HepG2 (cell line): ENCODE data around the gene ELL. TPM values are rescaled to one million over a fixed set of nuclear protein-coding genes. Genes with fewer than 3 reads are reported as not detected.
A peak's percentile ranks its signal among the peaks of the same experiment; 100 is the strongest.

ENCODE experiments used
- BRF2 ChIP-seq: sonication (generic); formaldehyde crosslinking; IDR thresholded peaks from 2 replicates; pipeline ENCODE4 v1.8.1; 2022; ENCODE audit warnings: mild to moderate bottlenecking, missing genetic modification reagents
- CSRNP1 ChIP-seq: sonication (generic); formaldehyde crosslinking; IDR thresholded peaks from 2 replicates; pipeline ENCODE4 v1.8.1; 2023; ENCODE audit warnings: mild to moderate bottlenecking, missing genetic modification reagents
- ESRRA ChIP-seq: sonication (generic); formaldehyde crosslinking; IDR thresholded peaks from 2 replicates; pipeline ENCODE4 v1.5.1; 2020; ENCODE audit warnings: mild to moderate bottlenecking, low read depth, missing genetic modification reagents
- GZF1 ChIP-seq: sonication (generic); formaldehyde crosslinking; IDR thresholded peaks from 2 replicates; pipeline ENCODE4 v1.5.1; 2020; ENCODE audit warnings: mild to moderate bottlenecking, missing genetic modification reagents
- IKZF5 ChIP-seq: IDR thresholded peaks from 2 replicates; pipeline ENCODE4 v1.6.1; 2018; ENCODE audit warnings: missing genetic modification reagents, mild to moderate bottlenecking, missing compliant biosample characterization
- KDM2A ChIP-seq: sonication (generic); formaldehyde crosslinking; IDR thresholded peaks from 2 replicates; pipeline ENCODE4 v1.4.0; 2020; ENCODE audit warnings: low read depth, missing genetic modification reagents, borderline replicate concordance
- KDM5B ChIP-seq: sonication (generic); formaldehyde crosslinking; IDR thresholded peaks from 2 replicates; pipeline ENCODE4 v1.4.0; 2020; ENCODE audit warnings: missing genetic modification reagents, mild to moderate bottlenecking, borderline replicate concordance
- NRL ChIP-seq: sonication (generic); formaldehyde crosslinking; IDR thresholded peaks from 2 replicates; pipeline ENCODE4 v1.5.0; 2020; ENCODE audit warnings: missing genetic modification reagents, mild to moderate bottlenecking, moderate library complexity, borderline replicate concordance
- RBM22 ChIP-seq: fragments of 200-400 bp; formaldehyde crosslinking; optimal IDR thresholded peaks from 2 replicates; pipeline ENCODE3; 2017; ENCODE audit warnings: mild to moderate bottlenecking, low read length, moderate library complexity
- REPIN1 ChIP-seq: sonication (generic); formaldehyde crosslinking; IDR thresholded peaks from 2 replicates; pipeline ENCODE4 v1.8.0; 2022; ENCODE audit warnings: missing genetic modification reagents, low read depth, mild to moderate bottlenecking, borderline replicate concordance
- RORA ChIP-seq: sonication (generic); formaldehyde crosslinking; IDR thresholded peaks from 2 replicates; pipeline ENCODE4 v1.5.0; 2020; ENCODE audit warnings: mild to moderate bottlenecking, missing genetic modification reagents, moderate library complexity
- SAP130 ChIP-seq: IDR thresholded peaks from 2 replicates; pipeline ENCODE4 v1.6.1; 2016; ENCODE audit warnings: low read depth
- SKIL ChIP-seq: sonication (generic); formaldehyde crosslinking; IDR thresholded peaks from 2 replicates; pipeline ENCODE4 v1.8.0; 2022; ENCODE audit warnings: missing genetic modification reagents, mild to moderate bottlenecking, moderate library complexity, borderline replicate concordance
- SP1 ChIP-seq, 2 experiments: fragments of 450-650 bp in 1 of 2; sonication (generic) in 1 of 2; formaldehyde crosslinking in 1 of 2; IDR thresholded peaks; 2 replicates each; pipeline versions ENCODE4 v1.4.0 to v1.6.1; 2016 to 2020; ENCODE audit warnings: missing genetic modification reagents in 1 of 2
- TBX2 ChIP-seq: sonication (generic); formaldehyde crosslinking; IDR thresholded peaks from 2 replicates; pipeline ENCODE4 v1.5.0; 2020; ENCODE audit warnings: missing genetic modification reagents, mild to moderate bottlenecking, borderline replicate concordance
- ZBTB20 ChIP-seq: sonication (generic); formaldehyde crosslinking; IDR thresholded peaks from 2 replicates; pipeline ENCODE4 v1.8.1; 2023; ENCODE audit warnings: missing genetic modification reagents, low read depth, mild to moderate bottlenecking, borderline replicate concordance
- ZBTB7B ChIP-seq: sonication (generic); formaldehyde crosslinking; IDR thresholded peaks from 2 replicates; pipeline ENCODE4 v1.4.0; 2020; ENCODE audit warnings: missing genetic modification reagents
- ZGPAT ChIP-seq: IDR thresholded peaks from 2 replicates; pipeline ENCODE4 v1.6.1; 2016; ENCODE audit warnings: mild to moderate bottlenecking
- ZNF749 ChIP-seq: sonication (generic); formaldehyde crosslinking; IDR thresholded peaks from 2 replicates; pipeline ENCODE4 v1.8.0; 2022; ENCODE audit warnings: mild to moderate bottlenecking, missing genetic modification reagents, moderate library complexity, borderline replicate concordance
- ZNF883 ChIP-seq: sonication (generic); formaldehyde crosslinking; IDR thresholded peaks from 2 replicates; pipeline ENCODE4 v1.5.1; 2020; ENCODE audit warnings: mild to moderate bottlenecking, missing genetic modification reagents; ENCODE audit errors: not compliant biosample characterization
- polyA plus RNA-seq, 8 experiments: library from polyadenylated mRNA; depleted of rRNA in 3 of 8; stranded (reverse) in 7 of 8; unstranded in 1 of 8; fragments of >200 nt; fragmentation: Illumina TruSeq in 4 of 8; extraction: Trizol in 4 of 8; gene quantifications; 2 replicates each; pipeline versions ENCODE4 v1.2.1 to v1.2.3, GENCODE V29; 2011 to 2016; ENCODE audit warnings: low read depth in 4 of 8, missing spikeins in 1 of 8, mixed read lengths in 1 of 8; ENCODE audit not compliant: insufficient read depth in 1 of 8
- total RNA-seq, 5 experiments: library from RNA; depleted of rRNA; stranded (reverse); fragments of >200 nt; fragmentation: Illumina TruSeq; extraction: Trizol; gene quantifications; 2 replicates each; pipeline ENCODE4 v1.2.3, GENCODE V29; 2016; ENCODE audit warnings: low read depth in 1 of 5

The ELL gene
- total and polyA plus RNA-seq, 2 of the 13 experiments (the other 11 are each of a cell fraction or from before 2014, with no cell fraction given), result 3.7 to 5.4 TPM

- peak; percentile 64 for TF ChIP-seq SAP130
- TF ChIP-seq NRL (CRISPR knock-in tag), result peak; percentile 4; the same call in 1 of the 2 replicates
- TF ChIP-seq ZGPAT (CRISPR knock-in tag), result no peak
- 0 out of 2 replicates have a peak, but pooled peaks have one; percentile 46 for TF ChIP-seq CSRNP1 (CRISPR knock-in tag)
- TF ChIP-seq KDM2A (CRISPR knock-in tag), result peak; percentile 84
- TF ChIP-seq KDM5B (CRISPR knock-in tag), result 0 out of 2 replicates have a peak, but pooled peaks have one; percentile 41
- no peak for TF ChIP-seq SP1 (IDR thresholded peaks at IDR 0.05)
- 0 out of 2 replicates have a peak, but pooled peaks have one; percentile 0 for TF ChIP-seq SP1 (CRISPR knock-in tag; IDR thresholded peaks at IDR 0.05)
- TF ChIP-seq IKZF5, result peak; percentile 27; the same call in 1 of the 2 replicates
- TF ChIP-seq ZBTB20 (CRISPR knock-in tag), result no peak; the same call in 1 of the 2 replicates
- TF ChIP-seq TBX2, result peak; percentile 38; the same call in 1 of the 2 replicates
- TF ChIP-seq REPIN1 (CRISPR knock-in tag), result peak; percentile 39; the same call in 1 of the 2 replicates
- TF ChIP-seq ZBTB7B (CRISPR knock-in tag), result peak; percentile 96
- peak; percentile 25; the same call in 1 of the 2 replicates for TF ChIP-seq ZNF749 (CRISPR knock-in tag)
- peak; percentile 50; the same call in 1 of the 2 replicates for TF ChIP-seq GZF1 (CRISPR knock-in tag)
- peak; percentile 26 for TF ChIP-seq ZNF883 (CRISPR knock-in tag)
- TF ChIP-seq ESRRA (CRISPR knock-in tag), result no peak; the same call in 1 of the 2 replicates
- TF ChIP-seq BRF2, result 0 out of 2 replicates have a peak, but pooled peaks have one; percentile 21
- TF ChIP-seq SKIL, result peak; percentile 60; the same call in 1 of the 2 replicates
- peak; percentile 37 for TF ChIP-seq RBM22
- no peak for TF ChIP-seq RORA
Observed at GRCh38 chr19:18438331-18439024, 83.4 kb downstream of the ELL start (continued).
